Measurements from ENCODE around the gene CNGA2.

GRCh38 chrX:151700581-151700980, 34.0 kb upstream of the CNGA2 start:
- TF ChIP-seq CTCF (IDR thresholded peaks at IDR 0.05) (no peak), POLR2A (IDR thresholded peaks at IDR 0.05) (no peak)

Data from uterus (tissue), 2 donors.